CD4-positive, alpha-beta T cell treated with Interleukin-15 for 4 hours (primary cell): ENCODE data around the gene CST2.
"Not testable (repeated sequence)": the region's sequence is repeated elsewhere in the genome, so short reads cannot be mapped to it uniquely, and the experiment has no call there.

Source experiments
- DNase-seq: peaks from one replicate; pipeline ENCODE4 v3.0.0-alpha.2; 2020; ENCODE audit warnings: low spot score

The CST2 gene, protein sequence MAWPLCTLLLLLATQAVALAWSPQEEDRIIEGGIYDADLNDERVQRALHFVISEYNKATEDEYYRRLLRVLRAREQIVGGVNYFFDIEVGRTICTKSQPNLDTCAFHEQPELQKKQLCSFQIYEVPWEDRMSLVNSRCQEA

DNA sequence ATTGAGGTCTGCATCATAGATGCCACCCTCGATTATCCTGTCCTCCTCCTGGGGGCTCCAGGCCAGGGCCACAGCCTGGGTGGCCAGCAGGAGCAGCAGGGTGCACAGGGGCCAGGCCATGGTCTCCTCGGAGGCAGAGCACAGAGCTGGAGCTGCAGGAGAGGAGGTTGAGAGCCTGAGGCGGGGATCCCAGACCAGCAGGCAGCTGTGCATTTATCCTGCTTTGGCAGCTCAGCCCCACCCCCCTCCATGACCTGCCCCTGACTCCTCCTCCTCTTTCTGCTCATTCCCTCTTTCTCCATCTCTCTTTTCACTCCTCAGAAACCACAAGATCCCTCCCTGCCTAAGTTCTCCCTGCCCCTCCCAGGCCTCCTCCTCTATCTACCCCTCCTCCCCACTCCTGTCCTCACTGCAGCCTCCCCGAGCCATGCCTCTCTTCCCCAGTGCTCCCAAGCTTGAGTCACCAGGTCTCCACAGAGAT, at the start of gene CST2:
CST2 (minus strand) TSS at position 189 of the 481 bp plus-strand sequence; CDS start at position 120, 69 bp downstream.
- DNase-seq, result no peak

DNA sequence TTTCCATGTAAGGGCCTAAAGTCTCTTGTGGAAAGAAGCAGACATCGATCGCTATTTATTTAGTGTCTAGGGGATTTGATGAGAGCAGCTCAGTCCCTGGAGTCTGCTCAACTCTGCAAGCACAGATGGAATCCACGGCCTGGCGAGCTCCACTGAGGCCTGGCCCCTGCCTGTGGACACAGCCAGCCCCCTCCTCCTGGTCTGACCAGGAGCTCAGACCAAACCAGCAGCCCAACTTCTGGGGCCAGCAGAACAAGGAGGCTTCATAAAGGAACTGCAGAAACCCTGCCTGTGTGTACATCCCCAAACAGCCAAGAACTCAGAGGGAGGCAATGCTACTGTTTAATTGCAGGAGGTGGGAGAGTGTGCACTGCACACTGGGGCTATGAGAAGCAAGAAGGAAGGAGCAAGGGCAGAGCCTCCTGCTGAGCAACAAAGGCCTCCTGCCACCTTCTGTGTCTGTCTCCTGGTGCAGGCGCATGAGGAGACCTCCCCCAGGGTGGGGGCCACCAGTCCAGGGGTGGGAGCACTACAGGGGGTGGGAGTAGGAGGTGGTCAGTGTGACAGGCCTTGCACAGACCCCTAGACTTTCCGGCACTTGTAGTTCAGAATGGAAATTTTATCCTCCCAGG, 49.2 kb upstream of the CST2 start:
- no peak for DNase-seq

- no peak for DNase-seq
These were observed 48.2 kb upstream of the CST2 start for GRCh38 chr20:23874747-23875146.

DNA sequence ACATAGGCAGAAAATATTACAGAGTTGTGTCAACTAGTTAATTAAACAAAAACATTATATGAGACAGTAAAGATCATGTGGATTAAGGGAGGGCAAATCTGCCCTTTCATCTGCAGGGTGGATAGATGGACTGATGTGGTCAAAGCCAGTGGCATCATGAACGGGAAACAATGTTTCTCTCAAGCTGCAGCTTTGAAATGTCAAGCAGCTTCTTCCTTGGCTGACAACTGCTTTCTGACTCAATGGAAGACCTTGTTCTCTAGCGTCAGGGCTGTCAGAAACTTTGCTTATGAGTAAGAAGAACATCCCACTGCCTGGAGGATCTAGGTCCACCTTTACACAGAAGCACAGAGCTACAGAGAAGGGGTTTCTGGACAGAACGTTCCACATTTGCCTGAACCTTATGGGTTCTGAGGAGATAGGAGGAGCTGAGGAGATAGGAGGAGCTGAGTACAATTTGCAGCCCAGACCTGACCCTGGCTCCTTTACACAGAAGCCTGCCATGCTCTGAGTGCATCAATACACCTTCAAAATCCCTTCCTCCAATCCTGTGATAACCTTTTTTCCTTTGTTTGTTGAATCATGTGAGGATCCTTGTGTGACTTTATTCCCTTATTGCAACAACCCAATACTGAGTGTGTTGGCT, 47.0 kb upstream of the CST2 start:
- no peak for DNase-seq

DNA sequence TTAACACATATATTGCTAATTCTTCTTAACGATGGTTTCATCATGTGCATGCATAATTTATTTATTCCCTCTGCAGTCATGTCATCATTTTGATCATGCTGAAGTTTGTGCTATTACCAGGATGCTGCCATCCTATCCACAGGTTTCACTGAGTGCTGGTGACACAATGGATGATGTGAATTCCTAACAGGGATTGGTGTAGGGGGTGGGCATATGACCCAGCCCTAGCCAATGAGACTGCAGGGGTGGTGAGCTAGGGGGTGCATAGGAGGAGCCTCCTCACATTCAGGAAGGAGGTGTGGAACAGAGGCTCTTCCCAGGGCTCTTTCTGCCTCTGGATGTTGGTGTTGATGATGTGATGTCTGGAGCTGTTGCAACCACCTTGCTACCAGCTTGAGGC, 45.5 kb upstream of the CST2 start:
- DNase-seq, result no peak

DNA sequence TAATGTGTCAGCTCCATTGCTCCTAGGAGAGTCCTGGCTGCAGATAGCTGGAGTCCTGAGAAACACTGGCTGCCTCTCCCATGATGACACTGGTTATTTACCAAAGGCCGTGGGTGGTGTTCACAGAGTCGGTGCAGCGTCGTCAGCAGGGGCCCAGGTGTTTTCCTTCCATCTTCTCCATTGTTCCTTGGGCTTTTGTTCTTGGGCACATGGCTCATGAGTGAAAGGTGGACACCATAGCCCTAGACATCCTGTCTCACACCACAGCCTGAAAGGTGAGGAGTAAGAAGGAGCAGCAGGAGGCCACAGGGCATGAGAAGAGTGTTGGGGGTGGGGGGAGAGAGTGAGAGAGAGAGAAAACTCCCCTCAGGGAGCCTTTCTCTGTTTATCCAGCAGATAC, 43.9 kb upstream of the CST2 start:
- DNase-seq, result no peak

DNA sequence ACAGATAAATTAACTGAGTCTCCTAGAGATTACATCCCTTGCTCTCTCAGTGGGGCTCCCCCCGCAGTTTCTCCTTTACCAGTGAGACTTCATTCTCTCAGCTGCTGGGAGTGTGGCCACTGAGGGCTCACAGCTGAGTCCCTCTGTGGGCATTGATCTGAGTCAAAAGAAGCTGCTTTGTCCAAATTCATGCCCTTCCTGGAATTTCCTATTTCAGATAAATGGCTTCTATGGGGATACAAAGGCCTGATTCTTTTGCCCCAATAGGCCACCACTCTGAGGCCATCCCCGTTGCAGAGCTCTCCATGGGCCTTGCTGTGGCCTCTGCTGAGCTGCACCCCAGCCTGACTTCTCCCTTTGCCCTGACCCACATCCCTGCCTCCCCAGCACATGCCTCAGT, 43.0 kb upstream of the CST2 start:
- no peak for DNase-seq

DNA sequence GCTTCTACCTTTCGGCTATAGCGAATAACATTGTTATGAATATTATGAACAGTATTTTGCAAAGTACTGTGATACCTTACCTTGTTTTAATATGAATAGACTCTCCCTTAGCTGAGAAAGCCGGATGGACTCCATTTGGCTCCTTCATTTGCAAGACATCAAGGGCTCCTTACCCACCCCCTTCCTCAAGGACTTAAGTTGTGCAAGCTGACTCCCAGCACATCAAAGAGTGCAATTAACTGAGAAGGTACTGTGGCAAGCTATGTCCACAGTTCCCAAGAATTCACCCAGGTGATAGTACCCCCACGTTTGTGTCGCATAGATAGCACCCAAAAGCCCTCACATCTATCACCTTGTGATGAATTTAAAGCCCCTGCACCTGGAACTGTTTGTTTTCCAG, 41.8 kb upstream of the CST2 start:
- DNase-seq, result no peak

GRCh38 chr20:23867152-23867776, 40.7 kb upstream of the CST2 start:
- DNase-seq, result no peak

- DNase-seq, result not testable (repeated sequence)
These were observed 34.2 kb upstream of the CST2 start for GRCh38 chr20:23860771-23861170.

GRCh38 chr20:23857962-23858595, 31.6 kb upstream of the CST2 start:
- DNase-seq, result no peak

DNA sequence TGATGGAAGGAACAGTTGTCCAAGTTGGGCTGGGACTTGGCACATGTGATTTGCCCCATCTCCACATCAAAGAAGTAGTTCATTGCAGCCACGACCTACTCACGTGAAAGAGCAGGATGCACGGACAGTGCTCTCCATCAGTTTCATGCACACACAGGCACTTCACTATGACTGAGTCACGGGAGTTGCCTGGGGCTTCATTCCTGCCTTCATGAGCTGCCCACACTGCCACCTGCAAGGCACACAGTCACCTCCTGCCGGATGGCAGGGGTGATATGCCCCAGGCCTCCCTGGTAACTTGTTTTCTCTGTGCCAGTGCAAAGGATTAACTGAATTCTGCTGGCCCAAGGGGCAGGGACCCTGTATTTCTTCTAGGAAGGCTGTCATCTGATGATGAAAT, 30.2 kb upstream of the CST2 start:
- no peak for DNase-seq

- no peak for DNase-seq
These were observed 29.7 kb upstream of the CST2 start for GRCh38 chr20:23856226-23856625.

GRCh38 chr20:23841693-23842092, 15.2 kb upstream of the CST2 start:
- DNase-seq, result no peak

DNA sequence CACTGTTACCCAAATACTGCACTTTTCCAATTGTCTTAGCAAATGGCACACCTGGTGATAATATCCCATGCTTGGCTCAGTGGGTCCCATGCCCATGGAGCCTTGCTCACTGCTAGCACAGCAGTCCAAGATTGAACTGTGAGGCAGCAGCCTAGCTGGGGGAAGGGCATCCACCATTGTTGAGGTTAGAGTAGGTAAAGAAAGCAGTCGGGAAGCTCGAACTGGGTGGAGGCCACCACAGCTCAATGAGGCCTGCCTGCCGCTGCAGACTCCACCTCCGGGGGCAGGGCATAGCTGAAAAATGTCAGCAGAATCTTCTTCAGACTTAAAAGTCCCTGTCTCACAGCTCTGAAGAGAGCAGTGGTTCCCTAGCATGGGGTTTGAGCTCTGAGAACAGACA, 9.2 kb upstream of the CST2 start:
- no peak for DNase-seq

DNA sequence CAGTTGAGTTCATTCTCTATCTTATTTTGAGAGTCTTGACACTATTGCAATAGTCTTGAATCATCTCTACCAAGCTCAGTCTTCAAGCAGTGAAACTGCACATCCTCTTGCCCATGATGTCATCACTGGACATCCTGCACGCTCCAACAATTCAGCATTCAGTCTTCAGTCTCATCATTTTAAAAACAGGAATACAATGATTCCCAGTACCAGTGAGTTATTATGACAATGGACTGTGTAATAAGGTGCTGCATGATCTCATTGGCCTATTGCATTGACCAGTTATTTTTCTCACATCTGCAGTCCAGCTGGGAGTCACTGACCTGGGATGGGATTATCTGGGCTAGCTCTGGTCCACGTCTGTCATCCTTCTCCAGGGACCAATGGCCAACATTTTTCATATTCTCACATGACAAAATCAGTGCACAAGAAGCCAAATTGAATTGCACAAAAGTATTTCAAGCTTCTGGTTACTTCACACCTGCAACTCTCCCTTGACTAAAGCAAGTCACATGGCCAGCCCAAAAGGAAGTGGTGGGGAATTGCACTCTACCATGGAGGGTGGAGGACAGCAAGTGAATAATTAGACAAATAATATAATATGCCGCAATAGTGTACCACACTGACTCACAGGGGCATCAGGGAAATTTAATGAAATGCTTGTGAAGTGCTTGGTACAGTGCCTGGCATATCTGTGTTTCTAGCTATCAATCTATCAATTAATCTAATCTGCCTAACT, 6.4 kb upstream of the CST2 start:
- no peak for DNase-seq

DNA sequence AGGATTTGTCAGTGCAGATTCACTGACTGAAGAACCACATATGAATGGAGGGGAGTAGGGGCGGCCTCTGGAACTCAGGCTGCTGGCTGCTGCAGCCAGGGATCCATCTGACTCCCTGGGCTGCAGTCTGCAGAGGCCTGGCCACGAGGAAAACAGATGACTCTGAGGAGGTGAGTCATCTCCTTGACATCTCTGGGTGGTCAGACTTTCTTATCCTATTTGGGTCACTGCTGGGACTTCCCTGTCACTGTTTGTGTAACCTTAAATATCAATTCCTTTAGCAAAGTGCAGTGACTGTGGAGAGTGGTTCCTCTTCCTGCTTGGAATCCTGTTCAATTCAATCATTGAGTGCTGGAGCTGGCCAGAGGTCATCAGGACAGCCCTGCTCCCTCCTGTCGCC, 5.4 kb upstream of the CST2 start:
- DNase-seq, result not testable (repeated sequence)

DNA sequence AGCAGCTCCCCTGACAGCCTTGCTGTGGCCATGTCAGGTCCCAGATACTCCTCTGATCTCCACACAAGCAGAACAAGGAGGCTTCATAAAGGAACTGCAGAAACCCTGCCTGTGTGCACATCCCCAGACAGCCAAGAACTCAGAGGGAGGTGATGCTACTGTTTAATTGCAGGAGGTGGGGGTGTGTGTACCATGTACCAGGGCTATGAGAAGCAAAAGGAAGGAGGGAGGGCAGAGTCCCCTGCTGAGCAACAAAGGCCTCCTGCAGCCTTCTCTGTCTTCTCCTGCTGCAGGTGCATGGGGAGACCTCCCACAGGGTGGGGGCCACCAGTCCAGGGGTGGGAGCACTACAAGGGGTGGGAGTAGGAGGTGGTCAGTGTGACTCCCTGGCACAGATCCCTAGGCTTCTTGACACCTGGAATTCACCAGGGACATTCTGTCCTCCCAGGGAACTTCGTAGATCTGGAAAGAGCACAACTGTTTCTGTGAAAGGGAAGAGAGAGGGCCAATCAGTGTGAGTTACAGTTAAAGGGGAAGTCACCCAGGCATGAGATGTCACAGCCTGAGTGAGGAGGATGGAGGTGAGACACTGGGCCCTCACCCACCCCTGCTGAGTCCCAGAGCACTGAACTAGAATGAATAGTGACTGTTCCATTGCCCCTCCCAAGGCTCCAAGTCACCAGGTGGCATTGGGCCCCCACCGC, 2.8 kb downstream of the CST2 start:
- DNase-seq, result no peak

DNA sequence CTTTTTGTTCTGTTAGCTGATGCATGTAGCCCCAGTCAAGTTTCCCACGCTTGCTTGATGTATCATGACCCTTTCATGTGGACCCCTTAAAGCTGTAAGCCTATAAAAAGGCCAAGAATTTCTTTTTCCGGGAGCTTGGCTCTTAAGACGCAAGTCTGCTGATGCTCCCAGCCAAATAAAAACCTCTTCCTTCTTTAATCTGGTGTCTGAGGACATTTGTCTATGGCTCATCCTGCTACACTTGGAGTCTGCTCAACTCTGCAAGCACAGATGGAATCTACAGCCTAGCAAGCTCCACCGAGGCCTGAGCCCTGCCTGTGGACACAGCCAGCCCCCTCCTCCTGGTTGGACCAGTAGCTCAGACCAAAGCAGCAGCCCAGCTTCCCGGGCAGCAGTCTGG, 3.4 kb downstream of the CST2 start:
- no peak for DNase-seq

DNA sequence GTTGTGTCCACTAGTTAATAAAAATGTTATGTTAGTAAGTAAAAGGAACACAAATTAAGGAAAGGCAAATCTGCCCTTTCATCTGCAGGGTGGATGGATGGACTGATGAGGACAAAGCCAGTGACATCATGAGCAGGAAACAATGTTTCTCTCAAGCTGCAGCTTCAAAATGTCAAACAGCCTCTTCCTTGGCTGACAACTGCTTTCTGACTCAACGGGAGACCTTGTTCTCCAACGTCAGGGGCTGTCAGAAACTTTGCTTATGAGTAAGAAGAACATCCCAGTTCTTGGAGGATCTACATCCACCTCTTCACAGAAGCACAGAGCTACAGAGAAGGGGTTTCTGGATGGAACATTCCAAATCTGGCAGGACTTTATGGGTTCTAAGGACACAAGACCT, 6.0 kb downstream of the CST2 start:
- no peak for DNase-seq

DNA sequence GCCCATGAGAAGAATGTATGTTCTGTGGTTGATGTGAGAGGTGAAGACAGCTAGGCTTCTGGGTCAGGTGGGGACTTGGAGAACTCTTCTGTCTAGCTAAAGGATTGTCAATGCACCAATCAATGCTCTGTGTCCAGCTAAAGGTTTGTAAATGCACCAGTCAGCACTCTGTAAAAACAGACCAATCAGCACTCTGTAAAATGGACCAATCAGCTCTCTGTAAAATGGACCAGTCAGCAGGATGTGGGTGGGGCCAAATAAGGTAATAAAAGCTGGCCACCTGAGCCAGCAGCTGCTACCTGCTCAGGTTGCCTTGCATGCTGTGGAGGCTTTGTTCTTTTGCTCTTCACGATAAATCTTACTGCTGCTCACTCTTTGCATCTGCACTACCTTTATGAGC, 15.0 kb downstream of the CST2 start:
- not testable (repeated sequence) for DNase-seq
